Measurements from ENCODE around the gene MACROD1.

DNA sequence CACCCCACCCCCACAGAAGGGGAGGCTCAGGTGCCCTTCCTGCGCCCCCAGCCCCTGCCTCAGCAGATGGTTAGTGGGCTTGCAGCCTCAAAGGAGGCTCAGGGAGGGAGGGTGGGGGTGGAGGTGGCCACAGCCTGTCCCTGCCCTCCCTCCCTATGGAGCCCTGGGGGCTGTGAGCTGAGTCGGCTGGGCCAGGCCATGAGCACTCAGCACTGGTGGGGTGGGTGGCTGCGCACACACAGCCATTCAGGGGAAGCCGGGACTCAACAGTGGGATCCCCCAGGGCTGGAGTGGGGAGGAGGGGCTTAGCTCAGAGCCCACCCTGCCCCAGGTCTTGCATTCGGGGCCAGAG lies 80.0 kb downstream of the MACROD1 start:
- TF ChIP-seq, protein P1, sequence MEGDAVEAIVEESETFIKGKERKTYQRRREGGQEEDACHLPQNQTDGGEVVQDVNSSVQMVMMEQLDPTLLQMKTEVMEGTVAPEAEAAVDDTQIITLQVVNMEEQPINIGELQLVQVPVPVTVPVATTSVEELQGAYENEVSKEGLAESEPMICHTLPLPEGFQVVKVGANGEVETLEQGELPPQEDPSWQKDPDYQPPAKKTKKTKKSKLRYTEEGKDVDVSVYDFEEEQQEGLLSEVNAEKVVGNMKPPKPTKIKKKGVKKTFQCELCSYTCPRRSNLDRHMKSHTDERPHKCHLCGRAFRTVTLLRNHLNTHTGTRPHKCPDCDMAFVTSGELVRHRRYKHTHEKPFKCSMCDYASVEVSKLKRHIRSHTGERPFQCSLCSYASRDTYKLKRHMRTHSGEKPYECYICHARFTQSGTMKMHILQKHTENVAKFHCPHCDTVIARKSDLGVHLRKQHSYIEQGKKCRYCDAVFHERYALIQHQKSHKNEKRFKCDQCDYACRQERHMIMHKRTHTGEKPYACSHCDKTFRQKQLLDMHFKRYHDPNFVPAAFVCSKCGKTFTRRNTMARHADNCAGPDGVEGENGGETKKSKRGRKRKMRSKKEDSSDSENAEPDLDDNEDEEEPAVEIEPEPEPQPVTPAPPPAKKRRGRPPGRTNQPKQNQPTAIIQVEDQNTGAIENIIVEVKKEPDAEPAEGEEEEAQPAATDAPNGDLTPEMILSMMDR (IDR thresholded peaks at IDR 0.05; ENCODE audit: low read depth, low read length): no peak
- TF ChIP-seq MAX (IDR thresholded peaks at IDR 0.05; ENCODE audit: low read depth, low read length): no peak
